ENCODE data around the gene NELL2.
"Not testable (repeated sequence)": the region's sequence is repeated elsewhere in the genome, so short reads cannot be mapped to it uniquely, and the experiment has no call there.

Gene NELL2

GRCh38 chr12:44686821-44687432, 189.2 kb downstream of the NELL2 start:
- not testable (repeated sequence) for FAIRE-seq

GRCh38 chr12:44677724-44678123, 198.4 kb downstream of the NELL2 start:
- no peak for FAIRE-seq

- no peak for FAIRE-seq
These were observed 201.2 kb downstream of the NELL2 start for GRCh38 chr12:44674875-44675274.

- FAIRE-seq, result no peak
These were observed 202.3 kb downstream of the NELL2 start for GRCh38 chr12:44673811-44674210.

- no peak for FAIRE-seq
These were observed 204.1 kb downstream of the NELL2 start for GRCh38 chr12:44672042-44672441.

GRCh38 chr12:44668443-44668842, 207.7 kb downstream of the NELL2 start:
- no peak for FAIRE-seq

- FAIRE-seq, result no peak
These were observed 208.7 kb downstream of the NELL2 start for GRCh38 chr12:44667461-44667860.

GRCh38 chr12:44663291-44663690, 212.8 kb downstream of the NELL2 start:
- no peak for FAIRE-seq

- no peak for FAIRE-seq
These were observed 220.3 kb downstream of the NELL2 start for GRCh38 chr12:44655846-44656245.

- FAIRE-seq, result no peak
These were observed 221.2 kb downstream of the NELL2 start for GRCh38 chr12:44654646-44655639.

- no peak for FAIRE-seq
These were observed 222.1 kb downstream of the NELL2 start for GRCh38 chr12:44653861-44654527.

GRCh38 chr12:44649693-44650092, 226.4 kb downstream of the NELL2 start:
- no peak for FAIRE-seq

- no peak for FAIRE-seq
These were observed 228.0 kb downstream of the NELL2 start for GRCh38 chr12:44647917-44648690.

- no peak for FAIRE-seq
These were observed 235.5 kb downstream of the NELL2 start for GRCh38 chr12:44640427-44641190.

GRCh38 chr12:44637875-44638274, 238.2 kb downstream of the NELL2 start:
- no peak for FAIRE-seq

GRCh38 chr12:44628180-44628579, 247.9 kb downstream of the NELL2 start:
- no peak for FAIRE-seq

GRCh38 chr12:44627387-44628166, 248.5 kb downstream of the NELL2 start:
- no peak for FAIRE-seq

- FAIRE-seq, result no peak
These were observed 249.2 kb downstream of the NELL2 start for GRCh38 chr12:44626883-44627282.

GRCh38 chr12:44618946-44619345, 257.2 kb downstream of the NELL2 start:
- FAIRE-seq, result no peak

- FAIRE-seq, result no peak
These were observed 259.7 kb downstream of the NELL2 start for GRCh38 chr12:44616402-44616801.

- no peak for FAIRE-seq
These were observed 264.6 kb downstream of the NELL2 start for GRCh38 chr12:44611538-44611937.

Data from colon (tissue), 2 donors.